NCI-H2029 treated with DMSO at 0.1 percent for 48 hours (cell line): ENCODE data around the gene GGT6.

Source experiments
- DNase-seq: peaks from one replicate; lab custom pipeline; 2025; lab: John Stamatoyannopoulos, UW

GGT6 gene

DNA sequence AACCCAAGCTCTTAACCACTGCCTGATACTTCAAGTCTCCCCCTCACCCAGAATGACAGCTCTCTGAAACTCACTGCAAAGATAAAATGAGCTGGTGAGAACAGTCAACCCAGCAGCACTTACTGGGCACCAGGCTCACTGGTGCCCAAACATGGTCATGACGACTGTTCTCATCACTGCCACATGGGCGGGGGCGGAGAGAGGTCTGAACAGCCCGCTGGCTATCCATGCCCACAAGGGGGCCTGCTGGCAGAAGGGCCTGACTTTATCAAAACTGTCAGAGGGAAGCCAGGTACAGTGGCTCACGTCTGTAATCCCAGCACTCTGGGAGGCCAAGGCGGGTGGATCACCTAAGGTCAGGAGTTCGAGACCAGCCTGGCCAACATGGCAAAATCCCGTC is 9.2 kb downstream of the GGT6 start:
- DNase-seq = no peak

DNA sequence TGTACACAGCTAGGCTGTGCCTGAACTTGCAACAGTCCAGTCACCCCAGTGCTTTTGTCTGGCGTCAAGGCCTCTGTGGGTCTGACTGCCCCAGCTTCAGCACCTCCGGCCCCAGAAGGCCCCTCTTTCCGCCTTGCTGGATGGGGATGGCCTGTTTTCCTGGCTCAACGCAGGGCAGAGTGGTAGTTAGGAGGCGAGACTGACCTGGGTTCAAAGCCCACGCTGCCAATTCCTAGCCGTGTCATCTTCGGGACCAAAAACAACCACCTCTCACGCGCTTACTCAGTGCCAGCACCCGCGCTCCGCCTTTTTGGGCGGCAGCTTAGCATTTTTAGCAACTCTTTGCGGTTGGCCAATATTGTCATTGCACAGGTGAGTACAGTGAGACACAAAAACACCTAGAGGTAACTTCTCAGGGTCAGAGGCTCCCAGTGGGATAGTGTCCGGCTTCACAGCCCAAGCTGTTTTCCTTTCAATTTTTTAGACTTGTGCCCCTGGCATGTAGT is 9.8 kb downstream of the GGT6 start:
- DNase-seq = no peak

DNA sequence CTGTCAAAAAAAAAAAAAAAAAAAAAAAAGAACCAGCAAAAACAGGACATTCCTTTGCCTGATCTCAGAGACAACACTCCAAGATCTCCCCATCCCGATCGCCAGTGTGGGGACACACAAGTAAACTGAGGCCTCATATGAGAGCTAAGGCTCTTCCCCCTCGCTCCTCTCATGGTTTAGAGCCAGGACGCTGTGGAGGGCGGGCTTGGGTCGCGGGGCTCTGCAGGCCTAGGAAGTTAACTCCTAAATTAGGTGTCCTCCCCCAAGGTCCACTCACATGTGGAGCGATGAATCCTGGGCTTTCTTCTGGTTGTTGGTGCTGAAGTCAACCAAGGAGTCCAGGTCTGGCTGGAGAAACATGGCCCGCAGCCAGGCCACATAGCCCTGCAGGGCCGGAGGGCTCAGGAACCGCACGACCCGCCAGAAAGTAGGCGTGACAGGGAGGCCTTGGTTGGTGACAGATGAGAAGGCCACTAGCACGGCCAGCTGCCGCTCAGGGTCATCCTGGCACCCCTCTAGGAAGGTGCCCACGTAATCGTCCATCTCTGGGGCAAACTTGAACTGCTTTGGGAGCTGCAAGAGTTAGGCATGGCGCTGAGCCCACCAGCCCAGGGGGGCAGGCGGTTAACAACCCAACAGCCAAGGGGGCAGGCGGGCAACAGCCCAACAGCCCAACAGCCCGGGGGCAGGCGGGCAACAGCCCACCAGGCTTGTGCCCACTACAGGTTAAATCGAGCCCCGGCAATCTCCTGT is 10.4 kb downstream of the GGT6 start:
- DNase-seq = no peak

DNA sequence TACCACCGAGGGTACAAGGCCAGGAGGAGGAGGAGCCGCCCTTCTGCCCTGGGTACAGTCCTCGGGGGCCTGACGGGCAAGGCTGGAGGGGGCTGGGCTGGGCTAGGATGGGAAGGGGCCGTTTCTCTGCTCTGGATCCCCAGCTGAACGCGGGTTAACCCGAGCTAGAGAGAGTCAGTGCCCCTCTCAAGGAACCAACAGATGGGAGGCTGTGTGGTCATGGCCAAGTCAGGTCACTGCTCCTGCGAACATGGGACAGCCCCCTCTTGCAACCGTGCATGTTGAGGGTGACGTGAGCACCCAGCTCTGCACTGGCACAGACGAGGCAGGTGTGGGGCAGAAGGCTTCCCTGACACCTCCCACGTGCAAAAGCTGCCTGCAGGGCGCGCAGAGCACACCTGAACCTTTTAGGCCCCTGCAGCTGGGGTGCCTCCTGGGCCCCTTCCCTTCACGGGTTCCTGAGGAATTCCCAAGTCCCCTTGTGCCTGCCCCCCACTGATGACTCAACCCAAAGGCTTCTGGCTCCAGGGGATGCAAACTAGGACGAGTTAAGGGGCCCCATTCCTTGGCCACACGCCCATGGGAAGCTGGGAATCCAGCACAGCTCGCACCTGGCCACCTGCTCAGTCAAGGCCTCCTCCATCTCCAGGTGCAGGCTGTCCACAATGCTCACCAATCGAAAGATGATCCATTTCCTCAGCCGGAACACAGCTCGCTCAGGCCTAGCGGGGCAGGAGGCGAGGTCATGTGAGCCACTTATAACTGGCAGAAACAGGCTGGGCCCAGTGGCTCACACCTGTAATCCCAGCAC is 11.5 kb downstream of the GGT6 start:
- DNase-seq = no peak

DNA sequence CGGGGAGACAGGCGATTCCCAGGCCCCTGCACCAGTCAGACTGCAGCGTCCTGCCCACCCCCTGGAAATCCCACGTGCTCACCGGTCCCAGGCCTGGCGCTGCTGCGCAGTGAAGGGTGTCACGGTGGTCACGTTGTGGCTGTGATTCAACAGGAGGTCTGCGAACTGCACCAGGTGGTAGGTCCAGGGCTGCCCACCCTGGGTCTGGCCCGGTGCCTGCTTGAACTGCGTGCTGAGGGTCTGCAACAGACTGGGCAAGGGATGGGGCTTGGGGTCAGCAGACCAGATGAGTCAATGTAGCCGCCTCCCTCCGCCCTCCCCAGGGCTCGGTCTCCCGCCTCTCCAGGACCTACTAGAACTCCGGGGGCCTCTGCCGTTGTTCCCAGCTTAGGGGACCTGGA is 12.3 kb downstream of the GGT6 start:
- no peak for DNase-seq

DNA sequence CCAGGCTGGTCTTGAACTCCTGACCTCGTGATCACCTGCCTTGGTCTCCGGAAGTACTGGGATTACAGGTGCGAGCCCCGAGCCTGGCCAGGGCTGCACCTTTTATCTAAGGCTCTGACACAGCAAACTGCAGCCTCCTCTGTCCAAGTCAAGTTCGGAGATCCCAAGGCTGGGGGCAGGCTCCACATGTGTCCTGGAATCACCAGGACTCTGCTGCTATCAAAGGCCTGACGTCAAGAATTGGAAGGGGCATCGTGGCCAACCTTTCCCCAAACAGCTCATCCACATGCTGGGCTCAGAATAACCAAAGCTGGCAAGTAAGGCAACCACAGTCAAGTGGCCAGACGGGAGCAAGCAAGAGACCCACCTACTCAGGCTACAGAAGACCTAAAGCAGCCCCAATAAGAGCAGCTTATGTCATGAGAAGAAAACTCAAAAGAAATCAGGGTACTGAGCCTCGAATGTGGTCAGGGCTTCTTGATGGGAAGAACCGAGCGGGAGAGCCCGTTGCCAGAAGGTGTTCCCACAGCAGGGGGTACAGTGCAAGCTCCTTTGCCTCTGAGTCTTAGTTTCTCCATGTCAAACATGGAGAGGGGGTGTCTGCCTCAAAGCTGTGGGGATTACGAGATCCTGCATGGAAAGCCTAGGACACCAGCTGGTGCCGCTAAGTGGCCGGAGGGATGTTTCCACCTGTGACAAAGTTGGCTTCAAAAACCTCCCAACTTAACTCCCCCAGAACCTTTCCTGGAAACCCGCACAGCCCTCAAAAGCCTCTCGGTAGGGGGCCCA is 13.1 kb downstream of the GGT6 start:
- DNase-seq = no peak

DNA sequence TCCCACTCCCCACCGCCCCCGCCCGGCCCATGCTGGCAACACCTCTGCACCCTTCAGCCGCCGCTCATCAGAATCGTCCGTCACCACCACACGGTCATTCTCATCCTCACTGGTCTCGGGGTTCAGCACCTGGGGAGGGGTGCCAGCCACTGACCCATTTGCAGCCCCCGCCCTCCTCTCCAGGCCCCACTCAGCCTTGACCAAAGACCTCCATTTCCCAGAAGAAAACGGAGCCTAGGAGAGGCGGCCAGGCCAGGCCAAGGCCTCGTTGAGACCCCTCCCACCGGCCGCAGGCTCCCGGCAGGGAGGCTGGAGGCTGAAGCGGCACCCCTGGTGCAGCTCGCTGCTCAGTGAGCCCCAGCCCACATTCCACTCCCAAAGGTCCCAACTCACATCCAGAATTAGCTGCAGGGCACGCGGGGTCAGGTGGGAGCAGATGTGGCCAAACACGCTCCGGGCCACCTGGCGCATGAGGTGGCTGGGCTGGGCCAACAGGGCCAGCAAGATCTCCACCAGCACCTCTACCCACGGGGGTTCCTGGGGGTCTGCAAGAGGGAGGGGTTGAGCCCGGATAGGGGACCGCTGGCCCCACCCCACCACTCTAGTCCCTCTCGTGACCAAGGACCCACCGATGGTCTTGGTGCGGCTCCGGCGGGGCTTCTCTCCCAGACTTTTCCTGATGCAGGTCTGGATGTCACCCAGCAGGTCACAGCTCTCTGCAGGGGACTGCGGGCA is 15.0 kb downstream of the GGT6 start:
- no peak for DNase-seq

DNA sequence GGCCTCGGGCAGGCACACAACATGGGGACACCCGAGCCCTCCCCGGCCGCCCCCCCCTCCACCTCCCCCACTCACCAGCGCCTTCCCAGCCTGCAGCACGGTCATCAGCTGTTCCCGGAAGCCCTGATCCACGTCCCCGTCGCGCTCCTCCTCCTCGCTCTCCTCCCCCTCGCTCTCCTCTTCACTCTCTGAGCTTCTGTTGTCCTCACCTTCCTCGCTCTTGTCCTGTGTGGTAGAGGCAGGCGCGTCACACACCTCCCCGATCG is 15.5 kb downstream of the GGT6 start:
- no peak for DNase-seq

DNA sequence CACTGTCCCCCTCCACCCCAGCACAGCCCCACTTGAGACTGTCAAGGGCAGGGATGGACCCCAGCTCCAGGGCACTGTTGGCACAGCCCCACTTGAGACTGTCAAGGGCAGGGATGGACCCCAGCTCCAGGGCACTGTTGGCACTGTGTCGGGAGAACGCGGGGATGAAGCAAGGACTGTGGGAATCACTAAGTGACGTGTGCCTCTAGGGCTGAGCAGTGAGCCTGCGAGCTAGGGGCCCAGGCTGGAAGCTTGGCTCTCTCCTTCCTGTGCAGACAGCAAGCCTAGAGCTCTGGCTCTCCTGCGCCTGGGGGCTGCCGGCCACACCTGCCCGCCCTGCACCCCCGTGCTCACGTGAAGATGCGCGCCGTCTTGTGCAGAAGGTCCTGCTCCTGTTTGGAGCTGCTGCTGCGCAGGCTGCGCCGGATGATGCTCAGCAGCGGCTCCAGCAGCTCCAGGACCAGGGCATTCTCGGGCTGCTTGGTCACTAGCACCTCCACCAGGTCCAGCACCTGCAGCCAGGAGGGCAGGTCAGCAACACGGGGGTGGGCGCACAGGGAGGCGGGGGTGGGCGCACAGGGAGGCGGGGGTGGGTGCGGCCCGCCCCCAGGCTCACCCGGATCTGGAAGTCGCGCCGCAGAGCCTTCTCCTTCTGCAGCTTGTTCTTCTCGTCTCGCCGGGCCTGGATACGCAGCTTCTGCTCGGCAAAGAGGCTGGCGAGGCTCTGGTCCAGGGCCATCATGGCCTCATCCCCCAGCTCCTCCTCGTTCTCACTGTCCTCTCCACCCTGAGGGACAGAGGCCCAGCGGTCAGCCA is 16.0 kb downstream of the GGT6 start:
- DNase-seq = no peak

DNA sequence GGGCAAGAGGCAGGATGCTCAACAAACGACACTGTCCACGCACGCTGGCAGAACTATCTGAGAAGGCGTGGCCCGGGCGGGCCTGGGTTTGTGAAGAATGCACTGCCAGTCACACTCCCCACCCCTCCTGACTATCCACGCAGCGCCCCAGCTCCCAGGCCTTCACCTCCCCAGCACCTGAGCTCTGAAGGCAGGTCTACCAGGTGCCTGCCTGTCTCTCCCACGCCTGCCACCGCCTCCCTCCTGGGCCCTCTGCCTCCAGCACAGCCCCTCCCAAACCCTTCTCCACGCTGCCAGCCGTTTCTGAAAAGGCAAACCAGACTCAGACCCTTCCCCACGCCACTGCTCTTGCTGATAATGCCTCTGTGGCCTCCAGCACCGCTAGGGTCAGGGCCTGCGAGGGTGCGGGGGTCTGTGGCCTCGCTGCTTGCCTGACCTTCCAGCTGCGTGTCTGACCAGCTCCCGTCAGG is 16.8 kb downstream of the GGT6 start:
- DNase-seq = no peak

DNA sequence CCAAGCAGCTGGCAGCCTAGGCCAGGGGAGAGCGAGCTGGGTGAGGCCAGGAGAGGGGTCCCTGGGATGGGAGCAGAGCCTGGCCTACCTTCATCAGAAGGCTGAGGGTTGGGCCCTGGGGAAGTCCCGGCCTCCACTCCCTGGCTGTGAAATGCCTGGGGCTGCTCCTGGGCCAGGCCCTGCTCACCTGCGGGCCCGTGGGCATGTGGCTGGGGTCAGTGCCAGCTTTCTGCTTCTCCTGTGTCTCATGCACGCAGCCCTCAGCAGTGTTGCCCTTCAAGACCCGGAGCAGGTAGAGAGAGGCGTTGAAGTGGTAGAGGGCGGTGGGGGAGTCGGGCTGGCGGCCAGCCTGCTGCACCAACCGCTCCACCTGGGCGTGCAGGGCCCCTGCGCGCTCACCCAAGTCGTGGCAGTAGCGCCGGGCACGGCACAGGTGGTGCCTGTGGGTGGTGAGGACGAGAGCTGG is 17.6 kb downstream of the GGT6 start:
- no peak for DNase-seq

DNA sequence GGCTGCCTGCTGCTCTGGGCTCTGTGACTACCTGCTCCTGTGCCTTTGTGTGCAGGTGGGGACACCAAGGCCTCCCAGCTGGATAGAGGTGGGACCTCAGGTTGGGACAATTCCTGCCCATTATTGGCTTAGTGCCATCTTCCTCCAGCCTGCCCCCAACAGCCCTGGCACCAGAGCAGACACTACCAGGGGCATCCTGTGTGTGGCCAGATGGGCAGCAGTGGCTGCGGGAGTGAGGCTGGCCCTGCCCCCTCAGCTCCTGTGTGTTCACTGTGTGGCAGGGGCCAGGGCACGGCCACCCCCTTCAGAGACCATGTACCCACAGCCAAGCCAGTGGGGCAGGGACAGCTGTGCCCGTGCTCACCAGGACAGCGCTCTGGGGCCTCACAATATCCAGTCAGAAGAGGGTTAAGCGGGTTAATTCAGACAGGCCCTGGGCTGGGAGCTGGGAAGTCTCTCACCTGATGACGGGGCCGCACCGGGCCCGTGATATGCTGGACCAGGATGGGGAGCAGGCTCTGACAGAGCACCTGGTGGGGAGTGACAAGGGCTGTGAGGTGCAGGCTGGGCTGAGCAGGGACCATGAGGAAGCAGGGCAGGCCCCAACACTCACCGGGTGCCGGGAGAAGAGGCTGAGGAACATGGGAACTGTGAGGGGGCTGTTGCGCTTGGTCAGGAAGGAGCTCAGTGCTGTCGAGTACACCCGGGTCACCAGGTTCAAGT is 18.2 kb downstream of the GGT6 start:
- no peak for DNase-seq

DNA sequence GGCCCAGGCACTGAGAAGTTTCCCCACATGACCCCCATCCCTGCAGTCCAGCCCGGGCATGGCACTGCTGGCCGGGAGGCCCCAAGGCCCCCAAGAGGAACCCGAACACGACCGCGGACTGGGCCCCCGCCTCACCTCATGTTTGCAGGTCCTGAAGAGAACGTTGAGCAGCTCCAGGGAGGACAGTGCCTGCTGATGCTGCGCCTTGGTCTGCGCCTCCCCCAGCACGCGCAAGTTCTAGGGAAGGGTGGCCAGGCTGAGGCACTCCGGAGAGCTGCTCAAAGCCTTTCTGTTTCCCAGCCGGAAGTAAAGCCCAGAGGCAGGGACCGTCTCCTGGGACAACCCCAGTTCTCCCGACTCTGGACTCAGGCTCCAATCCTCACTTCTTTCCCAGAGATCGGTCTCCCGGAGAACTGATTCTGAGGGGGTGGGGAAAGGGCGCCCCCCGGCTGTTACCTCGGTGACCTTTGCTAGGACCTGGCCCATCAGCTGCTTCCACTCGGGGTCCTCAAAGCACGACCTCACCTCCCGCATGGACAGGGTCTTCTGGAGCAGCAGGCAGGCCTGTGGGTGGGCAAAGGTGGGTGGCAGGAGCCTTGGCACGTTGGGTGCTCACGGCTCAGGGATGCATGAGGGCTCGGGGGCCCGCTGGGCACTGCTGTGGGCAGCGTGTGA is 18.9 kb downstream of the GGT6 start:
- no peak for DNase-seq

DNA sequence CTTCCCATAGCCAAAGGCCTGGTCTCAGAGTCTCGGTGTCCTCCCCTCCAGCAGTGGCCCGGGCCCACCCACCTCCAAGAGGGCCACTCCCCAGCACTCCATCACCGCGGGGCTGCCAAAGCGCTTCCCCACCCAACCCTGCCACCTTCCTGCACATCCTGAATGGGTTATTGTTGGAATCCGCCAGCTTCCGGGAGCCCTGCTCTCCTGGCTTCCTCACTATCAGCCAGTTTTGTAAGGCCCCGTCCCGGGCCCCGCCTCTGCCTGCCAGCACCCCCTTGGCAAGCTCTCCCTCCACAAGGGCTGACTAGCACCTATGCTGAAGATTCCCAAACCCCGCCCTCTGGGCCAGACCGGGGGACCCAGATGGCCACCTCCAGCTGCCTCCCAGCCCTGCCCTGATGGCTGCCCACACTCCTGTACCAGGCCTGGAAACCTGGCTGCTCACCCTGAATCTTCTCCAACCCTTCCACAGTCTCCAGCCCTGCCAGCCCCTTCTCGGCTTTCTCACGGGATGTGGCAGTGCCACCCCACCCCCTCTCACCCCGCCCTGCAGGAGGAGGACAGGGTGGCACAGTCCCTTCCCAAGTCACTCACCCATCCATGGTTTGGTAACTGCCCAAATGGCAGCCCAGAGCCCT is 19.6 kb downstream of the GGT6 start:
- no peak for DNase-seq

DNA sequence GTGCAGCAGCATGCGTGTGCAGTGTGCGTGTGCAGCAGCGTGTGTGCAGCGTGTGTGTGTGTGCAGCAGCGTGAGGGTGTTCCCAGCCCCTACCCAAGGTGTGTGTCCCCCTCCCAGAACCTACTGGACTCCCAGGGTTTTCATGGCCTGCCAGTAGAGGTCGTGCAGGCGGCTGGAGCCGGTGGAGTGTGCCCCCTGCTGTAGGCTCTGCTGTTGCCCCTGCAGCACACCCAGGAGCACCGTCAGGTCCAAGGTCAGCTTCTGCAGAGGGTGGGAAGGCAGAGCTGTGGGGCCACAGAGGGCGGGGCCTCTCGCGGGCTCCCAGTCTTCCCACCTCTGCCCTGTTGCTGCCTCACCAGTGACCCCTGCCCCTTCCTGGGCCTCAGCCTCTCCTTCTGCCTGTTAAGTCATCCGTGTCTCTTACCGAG is 20.1 kb downstream of the GGT6 start:
- no peak for DNase-seq

DNA sequence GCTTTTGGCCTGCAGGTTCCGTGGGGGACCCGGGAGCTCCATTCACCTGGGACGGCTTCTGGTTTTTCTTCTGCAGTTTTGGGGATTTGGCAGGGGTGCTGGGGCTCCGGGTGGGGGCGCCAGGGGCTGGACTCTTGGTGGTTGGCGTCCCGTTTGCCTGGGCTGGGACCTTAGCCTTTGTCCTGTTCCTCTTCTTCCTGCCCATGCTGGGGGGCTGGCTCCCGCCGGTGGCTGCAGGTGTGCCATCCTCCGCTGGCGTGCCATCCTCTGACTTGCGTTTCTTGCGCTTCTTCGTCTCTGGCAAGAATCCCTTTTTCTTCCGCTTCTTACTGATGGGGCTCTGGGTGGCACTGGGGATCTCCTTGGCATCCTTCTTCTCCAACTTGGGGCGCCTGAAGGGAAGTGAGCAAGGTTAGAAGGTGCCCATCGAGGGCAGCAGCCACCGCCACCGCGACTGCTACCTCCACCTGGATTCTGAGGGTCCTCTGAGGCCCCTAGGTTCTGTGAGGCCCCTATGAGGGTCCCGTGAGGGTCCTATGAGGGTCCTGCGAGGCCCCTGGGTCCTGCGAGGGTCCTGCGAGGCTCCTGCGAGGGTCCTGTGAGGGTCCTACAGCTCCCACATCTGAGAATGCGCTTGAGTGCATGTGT is 20.7 kb downstream of the GGT6 start:
- DNase-seq = no peak

DNA sequence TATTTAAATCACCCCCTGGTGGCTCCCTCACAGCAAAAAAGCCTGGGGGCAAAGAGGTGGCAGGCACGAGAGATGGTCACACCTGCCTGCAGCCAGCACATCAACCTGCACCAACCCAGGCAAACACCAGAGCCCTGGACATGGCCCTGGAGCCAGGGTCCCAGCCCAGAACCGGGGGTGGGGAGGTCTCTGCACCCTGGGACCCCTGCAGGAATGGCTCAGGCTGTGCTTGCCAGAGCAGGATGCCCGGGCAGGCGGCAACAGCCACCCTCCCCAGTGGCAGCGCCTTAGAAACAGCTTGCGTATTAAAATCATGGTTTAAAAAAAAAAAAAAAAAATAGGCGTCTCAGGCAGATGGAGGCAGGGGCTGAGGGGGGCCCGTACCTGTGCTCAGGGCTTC is 21.4 kb downstream of the GGT6 start:
- no peak for DNase-seq

DNA sequence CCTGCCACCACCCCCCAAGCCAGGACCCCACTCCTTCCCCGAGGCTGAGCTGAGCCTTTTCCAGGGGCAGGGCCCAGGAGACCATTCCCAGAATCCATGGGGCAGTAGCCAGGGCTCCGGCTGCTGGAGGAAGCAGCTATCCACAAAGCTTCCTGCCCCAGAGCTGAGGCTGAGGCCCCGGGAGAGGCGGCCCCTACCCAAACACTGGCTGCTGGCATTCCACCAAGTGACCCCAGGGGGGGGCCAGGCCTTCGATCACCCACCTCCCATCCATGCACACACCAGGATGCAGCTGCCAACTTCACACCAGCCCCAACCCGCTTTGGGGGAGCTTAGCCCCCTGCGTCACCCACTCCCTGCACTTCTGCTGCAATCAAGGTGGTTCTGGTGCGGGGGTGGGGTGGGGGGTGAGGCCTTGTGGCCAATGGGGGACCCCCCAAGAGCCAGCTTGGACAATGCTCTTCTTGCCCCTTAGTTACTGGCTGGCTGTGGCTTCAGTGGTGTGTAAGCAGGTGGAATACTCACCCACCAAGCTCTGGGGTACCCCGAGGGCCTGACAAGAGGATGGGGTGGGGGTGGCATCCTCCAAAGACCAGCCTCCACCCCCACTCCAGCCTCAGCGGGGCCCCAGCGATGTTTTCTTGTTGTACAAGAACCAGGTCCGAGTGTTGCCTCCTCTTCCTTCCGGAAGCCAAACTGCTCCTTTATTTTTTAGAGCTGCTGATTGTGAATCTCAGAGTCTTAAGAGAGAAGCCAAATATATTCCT is 22.0 kb downstream of the GGT6 start:
- no peak for DNase-seq
